Measurements from ENCODE around the gene ARL4C.

The ARL4C gene

DNA sequence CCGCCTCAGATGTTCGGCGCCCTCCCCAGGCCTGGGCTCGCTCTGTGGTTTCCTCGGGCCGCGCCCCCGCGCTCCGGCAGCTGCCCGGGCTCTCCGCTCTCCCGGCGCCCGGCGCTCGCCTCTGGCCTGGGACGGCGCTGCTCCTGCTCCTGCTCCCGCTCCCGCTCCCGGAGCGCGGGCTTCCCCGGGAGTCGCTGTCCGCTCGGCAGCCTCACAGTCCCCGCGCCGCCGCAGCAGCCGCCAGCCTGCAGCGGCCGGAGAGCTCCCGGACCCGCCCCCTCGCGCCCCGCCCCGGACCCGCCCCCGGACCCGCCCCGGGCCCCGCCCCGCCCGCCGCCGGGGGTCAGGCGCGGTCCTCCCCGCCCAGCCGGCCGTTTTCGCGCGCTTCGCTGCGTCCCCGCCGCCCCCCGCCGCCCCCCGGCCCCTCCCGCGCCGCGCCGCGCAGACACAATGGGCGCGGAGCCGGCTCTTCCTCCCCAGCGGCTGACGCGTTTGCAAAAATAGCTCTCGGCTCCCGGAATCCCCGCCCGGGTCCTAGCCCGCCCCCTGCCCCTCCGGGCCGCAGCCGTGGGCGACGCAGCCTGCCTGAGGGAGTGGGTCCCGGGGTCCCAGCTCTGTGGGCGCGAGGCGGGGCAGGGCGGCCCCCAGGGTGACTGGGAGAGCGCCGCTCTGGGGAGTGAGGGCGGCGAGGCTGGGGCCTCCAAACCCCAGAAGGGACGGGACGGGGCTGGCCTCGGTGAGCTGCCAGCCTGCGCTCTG lies at the start of gene ARL4C:
Gene ARL4C (minus strand): TSS at position 247 of the 759 bp plus-strand sequence. CDS start 495 bp downstream, outside the sequence.
- no peak for DNase-seq

- DNase-seq = peak; percentile 16
Measured at GRCh38 chr2:234544659-234545611, 48.1 kb upstream of the ARL4C start.

- DNase-seq = no peak
Measured at GRCh38 chr2:234542742-234543141, 45.9 kb upstream of the ARL4C start.

- no peak for DNase-seq
Measured at GRCh38 chr2:234537929-234538328, 41.0 kb upstream of the ARL4C start.

GRCh38 chr2:234536178-234536965 lies 39.5 kb upstream of the ARL4C start:
- DNase-seq = no peak

- no peak for DNase-seq
Measured at GRCh38 chr2:234535464-234535863, 38.6 kb upstream of the ARL4C start.

GRCh38 chr2:234534515-234534914 lies 37.6 kb upstream of the ARL4C start:
- DNase-seq = no peak

GRCh38 chr2:234533626-234534025 lies 36.7 kb upstream of the ARL4C start:
- no peak for DNase-seq

DNA sequence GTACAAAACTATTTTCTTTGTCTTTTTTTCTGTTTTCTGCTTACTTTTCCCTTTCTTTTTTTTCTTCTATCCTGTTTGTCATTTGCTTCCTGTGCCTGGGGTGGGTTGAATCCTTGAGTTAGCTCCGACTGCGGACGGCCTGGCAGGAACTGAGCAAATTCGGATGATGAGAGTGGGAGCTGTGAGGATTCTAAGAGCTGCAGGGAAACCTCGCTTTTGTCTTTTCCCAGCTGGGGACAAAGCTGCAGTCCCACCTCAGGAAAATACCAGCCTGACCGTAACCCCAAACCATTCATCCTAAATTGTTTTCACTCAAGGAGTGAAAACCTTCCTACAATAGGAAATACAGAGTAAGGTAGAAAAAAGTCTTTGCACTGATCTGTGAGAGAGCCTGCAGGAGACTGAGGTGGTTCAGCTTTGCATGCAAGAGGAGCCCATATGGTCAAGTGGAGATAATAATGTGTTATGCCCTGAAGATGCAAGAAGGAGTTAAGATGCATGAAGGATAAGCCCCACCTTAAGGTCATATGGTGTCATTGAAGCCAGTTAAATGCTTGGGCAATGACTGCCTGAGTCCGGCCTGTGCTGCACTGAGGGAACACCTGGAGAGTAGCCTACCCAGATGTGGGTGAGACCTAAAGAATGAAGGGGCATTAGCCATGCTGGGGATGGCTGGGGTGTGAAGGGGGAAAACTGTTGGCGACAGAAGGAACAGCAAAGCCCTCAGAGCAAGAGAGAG lies 31.7 kb upstream of the ARL4C start:
- no peak for DNase-seq

DNA sequence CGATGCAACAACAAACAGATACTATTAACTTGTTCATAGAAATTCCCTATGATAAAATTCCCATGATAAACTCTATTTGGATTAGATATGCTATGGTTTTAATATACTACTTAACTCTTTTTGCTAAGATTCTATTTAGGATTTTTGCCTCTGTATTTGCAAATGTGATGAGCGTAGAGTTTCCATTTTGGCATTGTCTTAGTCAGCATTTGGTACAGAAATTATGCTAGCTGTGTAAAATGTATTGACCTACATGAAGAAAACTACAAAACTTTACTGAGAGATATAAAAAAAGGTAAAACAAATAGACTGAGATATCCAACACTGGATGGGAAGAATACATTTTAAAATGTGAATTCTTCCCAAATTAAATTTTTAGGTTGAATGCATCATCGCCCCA lies 29.8 kb upstream of the ARL4C start:
- no peak for DNase-seq

DNA sequence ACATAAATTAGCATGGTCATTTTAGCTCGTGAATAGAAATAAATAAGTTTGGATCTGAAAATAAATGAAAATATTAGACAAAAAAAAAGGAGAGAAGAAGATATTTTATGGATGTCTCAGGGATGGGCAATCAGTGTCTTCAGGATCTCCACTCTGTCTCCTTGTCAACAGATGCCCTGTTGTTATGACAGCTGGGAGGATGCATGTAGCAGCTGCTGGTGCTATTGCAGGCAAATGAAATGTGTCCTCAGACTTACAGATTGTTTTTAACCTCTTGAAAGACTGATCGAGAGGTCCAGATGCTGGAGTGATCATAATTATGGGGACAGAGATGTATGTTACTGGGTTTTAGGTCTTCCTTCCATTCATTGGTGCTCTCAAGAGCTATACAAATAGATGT lies 24.7 kb upstream of the ARL4C start:
- no peak for DNase-seq

- no peak for DNase-seq
Measured at GRCh38 chr2:234518986-234519642, 22.2 kb upstream of the ARL4C start.

DNA sequence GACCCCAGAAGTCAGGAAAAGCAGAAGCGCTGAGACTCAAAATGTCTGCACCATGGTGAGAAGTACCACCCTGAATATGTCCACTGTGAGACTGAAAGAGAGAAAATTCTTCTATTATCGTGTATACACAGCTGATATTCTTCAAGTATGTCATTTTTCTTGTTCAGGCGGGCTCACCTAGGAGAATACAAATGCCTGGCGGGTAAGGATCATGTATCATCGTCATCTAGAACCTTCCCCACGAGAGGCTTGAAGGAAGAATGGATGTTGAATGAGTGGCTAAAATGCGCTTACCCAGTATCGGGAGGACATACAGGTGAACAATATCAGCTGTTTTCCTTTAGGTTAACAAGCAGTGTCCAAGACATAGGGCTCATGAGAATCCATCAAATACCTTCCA lies 21.1 kb upstream of the ARL4C start:
- DNase-seq = no peak

GRCh38 chr2:234514873-234515638 lies 18.2 kb upstream of the ARL4C start:
- no peak for DNase-seq

DNA sequence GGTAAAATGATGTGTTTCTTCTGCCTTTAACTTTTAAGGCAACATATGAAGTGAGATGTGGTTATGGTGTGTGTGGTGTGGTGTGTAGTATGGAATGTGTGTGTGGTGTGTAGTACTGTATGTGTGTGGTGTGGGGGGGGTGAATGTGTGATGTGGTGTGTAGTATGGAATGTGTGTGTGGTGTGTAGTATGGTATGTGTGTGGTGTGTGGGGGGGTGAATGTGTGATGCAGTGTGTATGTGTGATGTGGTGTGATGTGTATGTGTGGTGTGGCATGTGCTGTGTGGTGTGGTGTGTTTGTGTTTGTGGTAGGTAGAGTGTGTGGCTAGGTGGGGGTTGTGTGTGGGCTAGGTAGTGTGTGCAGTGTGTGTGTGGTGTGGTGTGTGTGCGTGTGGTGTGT lies 17.2 kb upstream of the ARL4C start:
- DNase-seq = no peak

GRCh38 chr2:234512884-234513669 lies 16.2 kb upstream of the ARL4C start:
- no peak for DNase-seq

GRCh38 chr2:234502919-234503285 lies 6.0 kb upstream of the ARL4C start:
- DNase-seq = no peak

- DNase-seq = no peak
Measured at GRCh38 chr2:234502285-234502918, 5.5 kb upstream of the ARL4C start.

GRCh38 chr2:234500394-234501006 lies 3.6 kb upstream of the ARL4C start:
- DNase-seq = no peak

All from GDM1 (cell line).